Thymus (tissue), 11 donors: ENCODE results near the gene FAM111B. TPM values are rescaled to one million over a fixed set of nuclear protein-coding genes. Genes with fewer than 3 reads are reported as not detected.

ENCODE experiments used
- DNase-seq, 9 donors: peaks; one replicate each; pipeline ENCODE4 v3.0.0-alpha.2; 2013; ENCODE audit warnings: low spot score in 9 of 9, low read depth in 6 of 9, missing footprints in 1 of 9
- H3K27ac ChIP-seq, 2 donors: one replicate each; pipeline ENCODE4 v1.5.1; 2013; ENCODE audit warnings: control low read depth in 1 of 2, low read depth in 1 of 2, low read length in 1 of 2, mild to moderate bottlenecking in 1 of 2, moderate library complexity in 1 of 2
- H3K27me3 ChIP-seq, 2 donors: one replicate each; pipeline ENCODE4 v1.5.1; 2013; ENCODE audit warnings: low read length in 1 of 2; ENCODE audit not compliant: control insufficient read depth in 2 of 2, insufficient read depth in 1 of 2
- H3K36me3 ChIP-seq, 2 donors: one replicate each; pipeline ENCODE4 v1.5.1; 2013; ENCODE audit warnings: low read length in 1 of 2, mild to moderate bottlenecking in 1 of 2, moderate library complexity in 1 of 2; ENCODE audit not compliant: control insufficient read depth in 2 of 2, insufficient read depth in 2 of 2
- H3K4me1 ChIP-seq, 2 donors: one replicate each; pipeline ENCODE4 v1.5.1; 2013; ENCODE audit warnings: low read length in 2 of 2; ENCODE audit not compliant: control insufficient read depth in 2 of 2, insufficient read depth in 2 of 2
- H3K4me3 ChIP-seq, 2 donors: one replicate each; pipeline ENCODE4 v1.5.1; 2013; ENCODE audit warnings: low read length in 2 of 2, control low read depth in 1 of 2, mild to moderate bottlenecking in 1 of 2
- H3K9me3 ChIP-seq, 2 donors: one replicate each; pipeline ENCODE4 v1.5.1; 2013; ENCODE audit warnings: low read length in 1 of 2, mild to moderate bottlenecking in 1 of 2; ENCODE audit not compliant: control insufficient read depth in 2 of 2, insufficient read depth in 1 of 2
- WGBS: extraction: QIAGEN DNeasy Blood & Tissue Kit; methylation state at CpG from one replicate; pipeline ENCODE4 v1.1.7; 2013; 5-methylcytosine and 5-hydroxymethylcytosine counted together
- polyA plus RNA-seq: library from polyadenylated mRNA; stranded (reverse); fragments of 200-250 nt; gene quantifications from one replicate; pipeline ENCODE4 v1.2.3, GENCODE V29; 2013
- total RNA-seq: library from RNA; stranded (reverse); fragments of 120-200 nt; gene quantifications from one replicate; pipeline ENCODE4 v1.2.4, GENCODE V29; 2013
- donor health status: healthy.

The FAM111B gene
- total and polyA plus RNA-seq, 2 donors = 0.80 to 30.9 TPM

- Histone ChIP-seq H3K27me3 (no peaks in the 10 kb centered on the region), H3K4me1 (peaks cover 15 to 30% of the 10 kb centered on the region in 2 donors), H3K36me3 (peaks cover 0 to 17% of the 10 kb centered on the region in 2 donors), H3K9me3 (no peaks in the 10 kb centered on the region), H3K4me3 (peak overlapping the region; percentile 56 to 59), H3K27ac (peak overlapping the region; percentile 89 to 96)
- 88% methylated on average over 1 of the region's 1 CpG for WGBS
- DNase-seq = peak in 1 of 9 donors; percentile 39
These were observed 37.1 kb downstream of the FAM111B start for GRCh38 chr11:59144096-59144495.

GRCh38 chr11:59144579-59145345, 37.7 kb downstream of the FAM111B start:
- Histone ChIP-seq H3K27me3 (no peaks in the 10 kb centered on the region), H3K4me1 (peaks cover 15 to 30% of the 10 kb centered on the region in 2 donors), H3K36me3 (peaks cover 0 to 22% of the 10 kb centered on the region in 2 donors), H3K9me3 (no peaks in the 10 kb centered on the region), H3K4me3 (peak overlapping the region; percentile 56 to 59), H3K27ac (peak overlapping the region; percentile 89 to 96)
- under 1% methylated on average over 39 of the region's 39 CpGs for WGBS
- peak; percentile 72 to 95 (median 86) for DNase-seq

GRCh38 chr11:59145534-59145933, 38.5 kb downstream of the FAM111B start:
- Histone ChIP-seq H3K4me3 (peak overlapping the region; percentile 56 to 59), H3K9me3 (no peaks in the 10 kb centered on the region), H3K4me1 (peaks cover 15 to 30% of the 10 kb centered on the region in 2 donors), H3K27ac (peak overlapping the region in 1 of 2 donors; percentile 96), H3K27me3 (no peaks in the 10 kb centered on the region), H3K36me3 (peaks cover 0 to 28% of the 10 kb centered on the region in 2 donors)
- 76% methylated on average over 4 of the region's 4 CpGs for WGBS
- DNase-seq = no peak

GRCh38 chr11:59151761-59152160, 44.7 kb downstream of the FAM111B start:
- Histone ChIP-seq H3K4me3 (no peak overlapping the region), H3K27ac (no peak overlapping the region), H3K9me3 (no peaks in the 10 kb centered on the region), H3K4me1 (peaks cover 6 to 11% of the 10 kb centered on the region in 2 donors), H3K27me3 (no peaks in the 10 kb centered on the region), H3K36me3 (peaks cover 12 to 50% of the 10 kb centered on the region in 2 donors)
- WGBS = 100% methylated on average over 1 of the region's 1 CpG
- DNase-seq = no peak

GRCh38 chr11:59152312-59152951, 45.4 kb downstream of the FAM111B start:
- H3K36me3 ChIP-seq = peaks cover 12 to 45% of the 10 kb centered on the region in 2 donors
- H3K27me3 ChIP-seq = no peaks in the 10 kb centered on the region
- H3K4me1 ChIP-seq = peaks cover 2 to 7% of the 10 kb centered on the region in 2 donors
- WGBS = 92% methylated on average over 8 of the region's 8 CpGs
- H3K4me3 ChIP-seq = no peak overlapping the region
- peak overlapping the region in 1 of 2 donors; percentile 0 for H3K27ac ChIP-seq
- H3K9me3 ChIP-seq = no peaks in the 10 kb centered on the region
- DNase-seq = no peak

GRCh38 chr11:59154610-59155009, 47.6 kb downstream of the FAM111B start:
- DNase-seq = peak in 2 of 9 donors; percentile 31 to 58
- Histone ChIP-seq H3K4me3 (no peak overlapping the region), H3K27me3 (no peaks in the 10 kb centered on the region), H3K9me3 (no peaks in the 10 kb centered on the region), H3K27ac (peak overlapping the region; percentile 20 to 80), H3K4me1 (peaks cover 2 to 7% of the 10 kb centered on the region in 2 donors), H3K36me3 (peaks cover 12 to 30% of the 10 kb centered on the region in 2 donors)
- 71% methylated on average over 5 of the region's 5 CpGs for WGBS

GRCh38 chr11:59157433-59157832, 50.4 kb downstream of the FAM111B start:
- no peak for DNase-seq
- no peaks in the 10 kb centered on the region for H3K27me3 ChIP-seq
- peaks cover 4 to 9% of the 10 kb centered on the region in 2 donors for H3K36me3 ChIP-seq
- 49% methylated on average over 3 of the region's 3 CpGs for WGBS
- H3K9me3 ChIP-seq = no peaks in the 10 kb centered on the region
- peaks cover 2 to 7% of the 10 kb centered on the region in 2 donors for H3K4me1 ChIP-seq
- no peak overlapping the region for H3K4me3 ChIP-seq
- no peak overlapping the region for H3K27ac ChIP-seq

- WGBS = 47% methylated on average over 8 of the region's 8 CpGs
- Histone ChIP-seq H3K4me3 (no peak overlapping the region), H3K36me3 (no peaks in the 10 kb centered on the region), H3K9me3 (no peaks in the 10 kb centered on the region), H3K4me1 (peaks cover 2 to 7% of the 10 kb centered on the region in 2 donors), H3K27ac (no peak overlapping the region), H3K27me3 (no peaks in the 10 kb centered on the region)
- peak in 8 of 9 donors; percentile 59 to 89 (median 79) for DNase-seq
These were observed 51.4 kb downstream of the FAM111B start for GRCh38 chr11:59158206-59159068.
